GM19455 (cell line): ENCODE measurements around the gene PARP14.

Source experiments
- ATAC-seq: cut with Tn5 transposase; IDR thresholded peaks from one replicate; pipeline ENCODE4 v1.9.1; 2021; ENCODE audit not compliant: unreplicated experiment

Gene PARP14

DNA sequence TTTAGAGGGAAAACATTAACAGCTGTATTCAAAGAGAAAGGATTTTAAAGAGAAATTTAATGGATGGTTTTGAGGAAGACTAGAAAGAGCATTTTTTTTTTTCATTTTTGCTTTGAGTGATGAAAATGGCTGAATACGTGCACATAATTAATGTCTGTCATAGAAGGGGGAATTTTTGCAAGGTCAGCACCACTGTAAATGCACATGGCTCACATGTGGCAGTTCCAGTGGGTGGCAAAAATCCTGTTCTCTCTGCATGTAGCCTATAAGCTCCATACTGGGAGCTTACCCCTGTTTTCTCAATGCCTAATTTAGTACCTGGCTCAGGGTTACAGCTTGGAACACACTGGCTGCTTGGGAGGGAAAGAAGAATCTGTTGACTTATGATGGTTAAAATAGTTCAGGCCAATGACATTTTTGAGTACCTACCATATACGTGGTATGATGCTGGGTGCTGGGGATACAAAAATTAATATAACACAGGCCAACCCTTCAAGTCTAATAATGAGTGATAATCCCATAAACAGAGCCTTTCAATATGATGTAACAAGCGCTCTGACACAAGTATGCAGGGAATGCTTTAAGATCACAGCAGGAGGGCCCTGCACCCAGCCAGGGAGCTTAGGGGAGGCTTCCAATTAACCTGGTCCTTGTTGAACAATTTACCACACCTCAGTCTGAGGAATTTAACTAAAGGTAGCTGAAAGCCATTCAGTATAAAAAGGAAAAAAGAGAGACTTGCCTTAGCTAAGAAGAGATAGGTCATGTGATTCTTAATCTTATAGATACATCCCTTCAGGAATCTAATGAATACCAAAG lies 80.0 kb downstream of the PARP14 start:
- no peak for ATAC-seq

DNA sequence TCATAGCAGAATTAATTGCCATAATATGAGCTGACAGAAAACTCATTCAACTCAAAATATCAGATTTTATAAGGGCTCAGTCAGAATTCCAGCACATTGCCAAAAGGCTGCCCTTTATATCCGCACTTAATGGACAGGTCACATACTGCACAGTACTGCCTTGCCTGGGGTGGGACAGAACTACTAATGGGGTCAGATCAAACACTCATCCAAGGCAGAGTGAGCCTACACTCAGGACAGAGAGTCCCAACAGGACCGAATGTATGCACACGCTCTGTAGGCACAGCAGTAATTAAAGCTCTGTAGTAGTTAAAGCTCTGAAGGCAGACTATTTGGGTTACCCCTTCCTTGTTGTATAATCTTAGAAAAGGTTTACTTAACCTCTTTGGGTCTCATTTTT lies 85.8 kb downstream of the PARP14 start:
- no peak for ATAC-seq

GRCh38 chr3:122767540-122768372 lies 87.1 kb downstream of the PARP14 start:
- no peak for ATAC-seq

- no peak for ATAC-seq
Measured at GRCh38 chr3:122770521-122771202, 90.0 kb downstream of the PARP14 start.

DNA sequence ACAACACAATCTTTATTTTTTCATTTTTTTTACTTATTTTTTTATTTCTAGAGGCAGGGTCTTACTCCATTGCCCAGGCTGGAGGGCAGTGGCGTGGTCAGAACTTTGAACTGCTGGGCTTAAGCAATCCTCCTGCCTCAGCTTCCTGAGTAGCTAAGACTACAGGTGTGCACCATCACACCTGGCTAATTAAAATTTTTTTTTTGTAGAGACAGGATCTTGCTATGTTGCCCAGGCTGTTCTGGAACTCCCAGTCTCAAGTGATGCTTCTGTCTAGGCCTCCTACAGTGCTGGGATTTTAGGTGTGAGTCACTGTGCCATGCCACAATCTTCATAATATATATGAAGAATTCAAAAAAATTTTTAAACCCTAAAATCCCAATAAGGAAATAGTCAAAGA lies 92.2 kb downstream of the PARP14 start:
- no peak for ATAC-seq

GRCh38 chr3:122773944-122774509 lies 93.4 kb downstream of the PARP14 start:
- no peak for ATAC-seq

DNA sequence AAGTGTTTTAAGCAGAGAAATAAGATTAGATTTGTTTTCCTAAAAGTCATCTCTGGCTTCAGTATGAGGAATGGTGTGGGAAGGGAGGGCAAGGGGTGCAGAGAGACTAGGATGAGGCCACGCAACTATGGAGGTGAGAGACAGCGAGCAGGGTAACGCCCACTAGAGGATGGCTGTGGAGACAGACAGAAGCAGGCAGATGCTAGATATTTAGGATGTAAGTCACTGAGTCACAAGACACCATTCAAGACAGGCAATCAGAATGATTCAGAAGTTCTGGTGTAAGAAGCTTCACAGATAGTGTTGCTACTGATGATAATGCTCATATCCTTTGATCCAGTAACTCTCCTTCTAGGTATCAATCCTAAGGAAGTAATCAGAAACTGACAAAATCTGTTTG lies 93.9 kb downstream of the PARP14 start:
- no peak for ATAC-seq

- ATAC-seq = no peak
Measured at GRCh38 chr3:122776675-122777468, 96.2 kb downstream of the PARP14 start.

GRCh38 chr3:122777563-122777962 lies 96.9 kb downstream of the PARP14 start:
- no peak for ATAC-seq
